Astrocyte (in vitro differentiated cells and primary cell): ENCODE measurements around the gene ZNF516.

Experiments
- EZH2 ChIP-seq: IDR thresholded peaks from 2 replicates; pipeline ENCODE4 v1.6.1; 2012; ENCODE audit warnings: mild to moderate bottlenecking, low read length, inconsistent platforms; ENCODE audit not compliant: insufficient read depth
- TF ChIP-seq, protein P1 (sequence below): IDR thresholded peaks from 2 replicates; pipeline ENCODE4 v1.5.1; 2011; ENCODE audit warnings: low read depth, mild to moderate bottlenecking, inconsistent platforms, low read length, moderate library complexity; ENCODE audit not compliant: insufficient read depth

DNA sequence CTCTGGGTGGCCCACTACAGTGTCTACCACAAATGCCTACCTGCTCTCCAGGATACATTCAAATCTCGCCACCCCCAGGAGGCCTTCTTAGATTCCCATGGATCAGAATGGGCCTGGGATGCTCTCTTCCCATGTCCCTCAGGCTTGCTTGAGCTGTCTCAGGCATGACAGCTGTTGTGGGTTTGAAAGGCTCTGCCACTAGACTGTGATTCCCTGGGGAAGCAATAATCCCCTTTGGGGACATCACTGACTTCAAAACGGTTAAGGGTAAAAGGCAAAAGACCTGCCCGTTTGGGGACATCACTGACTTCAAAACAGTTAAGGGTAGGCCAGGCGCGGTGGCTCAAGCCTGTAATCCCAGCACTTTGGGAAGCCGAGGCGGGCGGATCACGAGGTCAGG lies 35.8 kb upstream of the ZNF516 start:
- TF ChIP-seq, protein P1, sequence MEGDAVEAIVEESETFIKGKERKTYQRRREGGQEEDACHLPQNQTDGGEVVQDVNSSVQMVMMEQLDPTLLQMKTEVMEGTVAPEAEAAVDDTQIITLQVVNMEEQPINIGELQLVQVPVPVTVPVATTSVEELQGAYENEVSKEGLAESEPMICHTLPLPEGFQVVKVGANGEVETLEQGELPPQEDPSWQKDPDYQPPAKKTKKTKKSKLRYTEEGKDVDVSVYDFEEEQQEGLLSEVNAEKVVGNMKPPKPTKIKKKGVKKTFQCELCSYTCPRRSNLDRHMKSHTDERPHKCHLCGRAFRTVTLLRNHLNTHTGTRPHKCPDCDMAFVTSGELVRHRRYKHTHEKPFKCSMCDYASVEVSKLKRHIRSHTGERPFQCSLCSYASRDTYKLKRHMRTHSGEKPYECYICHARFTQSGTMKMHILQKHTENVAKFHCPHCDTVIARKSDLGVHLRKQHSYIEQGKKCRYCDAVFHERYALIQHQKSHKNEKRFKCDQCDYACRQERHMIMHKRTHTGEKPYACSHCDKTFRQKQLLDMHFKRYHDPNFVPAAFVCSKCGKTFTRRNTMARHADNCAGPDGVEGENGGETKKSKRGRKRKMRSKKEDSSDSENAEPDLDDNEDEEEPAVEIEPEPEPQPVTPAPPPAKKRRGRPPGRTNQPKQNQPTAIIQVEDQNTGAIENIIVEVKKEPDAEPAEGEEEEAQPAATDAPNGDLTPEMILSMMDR = no peak
- TF ChIP-seq EZH2 = no peak
